CD4-positive, alpha-beta T cell (primary cell): ENCODE results near the gene BCKDHB. TPM values are rescaled to one million over a fixed set of nuclear protein-coding genes. Genes with fewer than 3 reads are reported as not detected.

Experiments used
- ATAC-seq: fragments of 200-7000 bp; cut with Tn5 transposase; one replicate; pipeline ENCODE4 v1.10.0; 2022; ENCODE audit warnings: mild to moderate bottlenecking; ENCODE audit not compliant: poor library complexity
- CTCF ChIA-PET: fragments of 350-600 bp; sonication (Branson Sonifier 250); formaldehyde crosslinking; loops from one replicate; lab custom pipeline; 2021; ENCODE audit warnings: antibody characterized with exemption, inconsistent platforms; lab: Charles Lee
- POLR2A ChIA-PET: fragments of 350-600 bp; sonication (Branson Sonifier 250); formaldehyde crosslinking; loops from one replicate; lab custom pipeline; 2021; ENCODE audit warnings: antibody characterized with exemption, inconsistent platforms; lab: Charles Lee
- DNase-seq, 14 experiments: peaks; one replicate each; pipeline ENCODE4 v3.0.0-alpha.2; 2013 to 2020; ENCODE audit warnings: mixed read lengths in 2 of 14
- H3K27ac ChIP-seq, 2 donors: one replicate each; pipeline versions ENCODE4 v1.5.1 to v1.7.0; 2013; ENCODE audit warnings: low read length in 2 of 2, low read depth in 1 of 2, mild to moderate bottlenecking in 1 of 2
- H3K27me3 ChIP-seq, 2 experiments: 1 replicate in 1 of 2; 2 replicates in 1 of 2; pipeline versions ENCODE4 v1.6.1 to v1.7.0; 2013; ENCODE audit warnings: low read length in 2 of 2, control low read depth in 1 of 2, mild to moderate bottlenecking in 1 of 2, moderate library complexity in 1 of 2; ENCODE audit not compliant: insufficient read depth in 2 of 2, control insufficient read depth in 1 of 2
- H3K36me3 ChIP-seq: one replicate; pipeline ENCODE4 v1.6.1; 2013; ENCODE audit warnings: low read length, control low read depth; ENCODE audit not compliant: insufficient read depth
- H3K4me1 ChIP-seq: one replicate; pipeline ENCODE4 v1.6.1; 2013; ENCODE audit warnings: low read length, control low read depth; ENCODE audit not compliant: insufficient read depth
- H3K4me3 ChIP-seq: one replicate; pipeline ENCODE4 v1.5.1; 2013; ENCODE audit warnings: mild to moderate bottlenecking, low read length, moderate library complexity
- H3K9me3 ChIP-seq, 2 experiments: 1 replicate in 1 of 2; 2 replicates in 1 of 2; pipeline versions ENCODE4 v1.6.1 to v1.7.0; 2013; ENCODE audit warnings: low read length in 2 of 2, mild to moderate bottlenecking in 2 of 2, control low read depth in 1 of 2, moderate library complexity in 1 of 2; ENCODE audit not compliant: control insufficient read depth in 1 of 2, insufficient read depth in 1 of 2
- H3K27ac Mint-ChIP-seq: one replicate; pipeline ENCODE4 v1.8.0; 2020; ENCODE audit warnings: mixed read lengths
- H3K27me3 Mint-ChIP-seq: one replicate; pipeline ENCODE4 v1.8.0; 2021; ENCODE audit warnings: mixed read lengths
- H3K36me3 Mint-ChIP-seq: one replicate; pipeline ENCODE4 v1.8.0; 2021; ENCODE audit warnings: low read depth, mixed read lengths
- H3K4me1 Mint-ChIP-seq: one replicate; pipeline ENCODE4 v1.8.0; 2021; ENCODE audit warnings: low read depth, mixed read lengths
- H3K4me3 Mint-ChIP-seq: one replicate; pipeline ENCODE4 v1.8.0; 2020; ENCODE audit warnings: mild to moderate bottlenecking, mixed read lengths
- H3K9me3 Mint-ChIP-seq: one replicate; pipeline ENCODE4 v1.8.0; 2020; ENCODE audit warnings: mixed read lengths
- intact Hi-C, 2 experiments: fragments of 100-400 bp; cut with DNase I in 1 of 2; cut with micrococcal nuclease in 1 of 2; formaldehyde crosslinking; loops; one replicate each; pipeline versions ENCODE4 v1.15.1 to v1.9.0; 2023 to 2025; cut with DNase I, micrococcal nuclease
- total RNA-seq, 174 experiments: library from RNA in 2 of 174; stranded (reverse) in 2 of 174; gene quantifications; one replicate each; pipeline ENCODE4 v1.2.3 and lab custom pipeline; 2021 to 2026
- TF ChIP-seq, protein P1 (sequence below): fragments of 200-600 bp; IDR thresholded peaks from one replicate; pipeline ENCODE4 v1.8.0; 2022; ENCODE audit warnings: antibody characterized with exemption, mild to moderate bottlenecking

The BCKDHB gene
- total RNA-seq, 2 experiments from 2014 or later, result 7.8 to 8.1 TPM

DNA sequence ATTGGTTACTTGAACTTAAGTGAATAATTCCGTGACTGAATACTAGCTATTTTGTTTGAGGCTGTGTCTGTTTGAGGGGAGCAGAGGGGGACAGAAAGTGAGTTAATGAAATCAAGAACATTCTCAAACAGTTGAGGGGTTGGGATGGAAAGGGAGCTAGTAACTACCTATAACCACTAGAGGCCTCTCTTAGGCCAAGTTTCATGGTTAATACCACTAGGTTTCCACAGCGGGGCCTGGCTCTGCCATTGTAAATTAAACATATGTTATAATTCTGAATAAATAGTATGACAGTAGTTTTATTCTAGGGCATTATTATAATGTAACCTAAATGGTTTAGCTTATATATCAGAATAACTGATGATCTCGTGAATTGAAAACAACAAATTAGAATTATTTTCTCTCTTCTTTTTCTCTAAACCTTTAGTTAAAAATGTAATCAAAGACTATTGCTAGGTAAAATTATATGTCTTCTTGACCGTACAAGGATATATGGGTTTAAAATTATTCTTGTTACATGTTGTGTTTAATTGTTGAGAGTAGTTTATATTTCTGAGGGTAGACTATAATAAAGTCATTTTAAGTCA lies 108.1 kb downstream of the BCKDHB start:
- ATAC-seq, result peak; percentile 43
- Mint-ChIP-seq H3K9me3 (no peaks in the 10 kb centered on the region), H3K4me1 (no peaks in the 10 kb centered on the region), H3K36me3 (peaks cover 3% of the 10 kb centered on the region), H3K27me3 (no peaks in the 10 kb centered on the region), H3K27ac (no peak overlapping the region), H3K4me3 (no peak overlapping the region)
- no peaks in the 10 kb centered on the region for H3K36me3 ChIP-seq
- intact Hi-C loops, result loop anchor here (5.0 kb wide), 1 partner anchor 1538 kb away; the partner anchor contains the start of gene TENT5A (in 2 of the 2)
- ChIA-PET POLR2A (interaction anchor here (1.1 kb wide), 1 partner anchor 9 kb away, joined by 3 read pairs; no protein-coding TSS in a partner anchor), CTCF (interaction anchor here (1.6 to 2.3 kb wide), 2 partner anchors 17 to 1539 kb away, joined by 5 to 7 read pairs; no protein-coding TSS in a partner anchor)
- no peaks in the 10 kb centered on the region for H3K4me1 ChIP-seq
- no peaks in the 10 kb centered on the region for H3K9me3 ChIP-seq
- no peaks in the 10 kb centered on the region for H3K27me3 ChIP-seq
- TF ChIP-seq, protein P1, sequence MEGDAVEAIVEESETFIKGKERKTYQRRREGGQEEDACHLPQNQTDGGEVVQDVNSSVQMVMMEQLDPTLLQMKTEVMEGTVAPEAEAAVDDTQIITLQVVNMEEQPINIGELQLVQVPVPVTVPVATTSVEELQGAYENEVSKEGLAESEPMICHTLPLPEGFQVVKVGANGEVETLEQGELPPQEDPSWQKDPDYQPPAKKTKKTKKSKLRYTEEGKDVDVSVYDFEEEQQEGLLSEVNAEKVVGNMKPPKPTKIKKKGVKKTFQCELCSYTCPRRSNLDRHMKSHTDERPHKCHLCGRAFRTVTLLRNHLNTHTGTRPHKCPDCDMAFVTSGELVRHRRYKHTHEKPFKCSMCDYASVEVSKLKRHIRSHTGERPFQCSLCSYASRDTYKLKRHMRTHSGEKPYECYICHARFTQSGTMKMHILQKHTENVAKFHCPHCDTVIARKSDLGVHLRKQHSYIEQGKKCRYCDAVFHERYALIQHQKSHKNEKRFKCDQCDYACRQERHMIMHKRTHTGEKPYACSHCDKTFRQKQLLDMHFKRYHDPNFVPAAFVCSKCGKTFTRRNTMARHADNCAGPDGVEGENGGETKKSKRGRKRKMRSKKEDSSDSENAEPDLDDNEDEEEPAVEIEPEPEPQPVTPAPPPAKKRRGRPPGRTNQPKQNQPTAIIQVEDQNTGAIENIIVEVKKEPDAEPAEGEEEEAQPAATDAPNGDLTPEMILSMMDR, result peak; percentile 62
- peak in 3 of 14 experiments; percentile 20 to 27 (median 21) for DNase-seq
- no peak overlapping the region for H3K27ac ChIP-seq
- no peak overlapping the region for H3K4me3 ChIP-seq

DNA sequence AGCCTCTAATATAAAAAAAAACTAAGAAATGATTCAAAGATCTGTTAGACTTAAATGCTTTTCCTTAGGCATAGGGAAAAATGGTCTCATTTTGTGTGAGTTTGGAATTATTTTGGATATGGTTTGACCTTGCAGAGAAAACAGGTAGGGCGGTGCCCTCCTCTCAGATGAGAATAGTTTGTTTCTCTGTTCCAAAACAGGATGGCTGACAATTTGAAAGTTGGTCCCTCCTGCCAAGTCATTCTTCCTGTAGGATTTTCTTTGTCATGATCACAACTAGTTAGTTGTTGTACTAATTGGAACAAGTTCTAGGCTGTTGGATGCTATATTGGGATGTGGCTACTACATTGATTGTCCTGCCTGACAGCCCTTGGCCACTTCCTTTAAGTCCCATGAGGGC lies 108.6 kb downstream of the BCKDHB start:
- no peak overlapping the region for H3K4me3 Mint-ChIP-seq
- Histone ChIP-seq H3K36me3 (no peaks in the 10 kb centered on the region), H3K4me3 (no peak overlapping the region), H3K27me3 (no peaks in the 10 kb centered on the region), H3K4me1 (no peaks in the 10 kb centered on the region), H3K27ac (no peak overlapping the region), H3K9me3 (no peaks in the 10 kb centered on the region)
- intact Hi-C loops, result loop anchor here in 1 of 2 experiments (5.0 kb wide), 1 partner anchor 1537 kb away; the partner anchor contains the start of gene TENT5A
- ATAC-seq, result no peak
- ChIA-PET POLR2A (no interaction called here), CTCF (interaction anchor here (1.6 to 2.3 kb wide), 2 partner anchors 16 to 1538 kb away, joined by 5 to 7 read pairs; no protein-coding TSS in a partner anchor)
- H3K27me3 Mint-ChIP-seq, result no peaks in the 10 kb centered on the region
- DNase-seq, result no peak
- H3K27ac Mint-ChIP-seq, result no peak overlapping the region
- H3K9me3 Mint-ChIP-seq, result no peaks in the 10 kb centered on the region
- H3K4me1 Mint-ChIP-seq, result no peaks in the 10 kb centered on the region
- TF ChIP-seq, protein P1, result no peak
- peaks cover 7% of the 10 kb centered on the region for H3K36me3 Mint-ChIP-seq

DNA sequence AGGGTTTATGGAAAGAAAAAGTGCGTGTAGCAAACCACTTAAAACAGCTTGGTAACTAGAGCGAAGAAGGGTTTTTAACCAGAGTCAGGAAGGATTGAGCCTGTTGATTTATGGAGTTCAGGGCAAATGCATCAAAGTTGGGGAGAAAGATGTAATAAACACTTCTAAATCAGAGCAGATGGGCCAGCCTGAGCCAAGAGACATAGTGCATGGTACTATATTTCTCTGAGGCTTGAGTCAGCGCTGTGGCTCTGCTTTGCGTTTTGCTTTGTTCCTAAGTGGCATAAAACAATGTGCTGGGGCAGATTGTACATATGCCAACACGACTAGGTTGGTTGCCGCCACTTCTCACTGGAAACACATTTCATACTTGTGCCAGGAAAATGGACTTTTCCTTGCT lies 111.3 kb downstream of the BCKDHB start:
- Mint-ChIP-seq H3K4me1 (no peaks in the 10 kb centered on the region), H3K9me3 (no peaks in the 10 kb centered on the region), H3K36me3 (peaks cover 18% of the 10 kb centered on the region), H3K27me3 (no peaks in the 10 kb centered on the region), H3K4me3 (no peak overlapping the region), H3K27ac (no peak overlapping the region)
- no peak for ATAC-seq
- H3K27me3 ChIP-seq, result no peaks in the 10 kb centered on the region
- TF ChIP-seq, protein P1, result no peak
- no peak overlapping the region for H3K27ac ChIP-seq
- ChIA-PET CTCF (no interaction called here), POLR2A (no interaction called here)
- no peak for DNase-seq
- intact Hi-C loops, result loop anchor here in 1 of 2 experiments (5.0 kb wide), 1 partner anchor 1535 kb away; the partner anchor contains the start of gene TENT5A
- no peaks in the 10 kb centered on the region for H3K4me1 ChIP-seq
- H3K9me3 ChIP-seq, result no peaks in the 10 kb centered on the region
- no peak overlapping the region for H3K4me3 ChIP-seq
- no peaks in the 10 kb centered on the region for H3K36me3 ChIP-seq
